Cardiac muscle cell (in vitro differentiated cells and primary cell): ENCODE results near the gene TEX54. TPM values are rescaled to one million over a fixed set of nuclear protein-coding genes. Genes with fewer than 3 reads are reported as not detected.

Experiments
- DNase-seq, 2 donors: peaks; one replicate each; pipeline versions ENCODE4 v3.0.0 to v3.0.0-alpha.2; 2010 to 2017; ENCODE audit warnings: low read depth in 1 of 2, low spot score in 1 of 2
- H3K27ac ChIP-seq: fragments of 200-600 bp; sonication (generic); 2 replicates; pipeline ENCODE4 v1.5.1; 2016
- H3K27me3 ChIP-seq: fragments of 200-600 bp; sonication (generic); 2 replicates; pipeline ENCODE4 v1.6.0; 2016; ENCODE audit warnings: control low read depth
- H3K36me3 ChIP-seq: fragments of 200-600 bp; sonication (generic); 2 replicates; pipeline ENCODE4 v1.5.1; 2016; ENCODE audit warnings: control low read depth
- H3K4me1 ChIP-seq: fragments of 200-600 bp; sonication (generic); 2 replicates; pipeline ENCODE4 v1.8.1; 2017; ENCODE audit warnings: low read depth, mild to moderate bottlenecking, mixed run types
- H3K4me3 ChIP-seq: fragments of 200-600 bp; sonication (generic); 2 replicates; pipeline ENCODE4 v1.5.1; 2016; ENCODE audit warnings: mild to moderate bottlenecking
- H3K9me3 ChIP-seq: fragments of 200-600 bp; sonication (generic); 2 replicates; pipeline ENCODE4 v1.5.1; 2017; ENCODE audit warnings: low read depth, mild to moderate bottlenecking, control low read depth
- CTCF ChIP-seq: IDR thresholded peaks from 2 replicates; pipeline ENCODE4 v1.5.1; 2012; ENCODE audit warnings: low read depth, mild to moderate bottlenecking, low read length
- polyA plus RNA-seq: library from polyadenylated mRNA; unstranded; fragments of >200 nt; fragmentation: Nextera tagmentation; extraction: Ambion mirVana; gene quantifications from 2 replicates; pipeline ENCODE4 v1.2.1, GENCODE V29; 2016
- total RNA-seq: library from RNA; depleted of rRNA; stranded (reverse); fragments of >200 nt; gene quantifications from 2 replicates; pipeline ENCODE4 v1.2.3, GENCODE V29; 2016

TEX54 gene
- total and polyA plus RNA-seq, 2 experiments from 2014 or later: 3.0 TPM; not detected in 1

- Histone ChIP-seq H3K9me3 (no peaks in the 10 kb centered on the region), H3K27me3 (no peaks in the 10 kb centered on the region), H3K27ac (no peak overlapping the region), H3K4me3 (no peak overlapping the region), H3K4me1 (no peaks in the 10 kb centered on the region), H3K36me3 (peaks cover 71% of the 10 kb centered on the region)
- no peak for TF ChIP-seq CTCF
- no peak for DNase-seq
Observed at GRCh38 chr11:62823677-62824076, 9.0 kb downstream of the TEX54 start.

- Histone ChIP-seq H3K36me3 (peaks cover 36% of the 10 kb centered on the region), H3K4me3 (no peak overlapping the region), H3K9me3 (no peaks in the 10 kb centered on the region), H3K27me3 (no peaks in the 10 kb centered on the region), H3K27ac (no peak overlapping the region), H3K4me1 (no peaks in the 10 kb centered on the region)
- no peak for TF ChIP-seq CTCF
- DNase-seq: no peak
Observed at GRCh38 chr11:62817129-62817528, 15.5 kb downstream of the TEX54 start.

GRCh38 chr11:62816557-62816956 is 16.1 kb downstream of the TEX54 start:
- peaks cover 30% of the 10 kb centered on the region for H3K36me3 ChIP-seq
- no peaks in the 10 kb centered on the region for H3K27me3 ChIP-seq
- no peak for TF ChIP-seq CTCF
- no peak for DNase-seq
- no peak overlapping the region for H3K27ac ChIP-seq
- H3K4me3 ChIP-seq: no peak overlapping the region
- no peaks in the 10 kb centered on the region for H3K4me1 ChIP-seq
- no peaks in the 10 kb centered on the region for H3K9me3 ChIP-seq

- H3K4me1 ChIP-seq: peaks cover 8% of the 10 kb centered on the region
- no peak overlapping the region for H3K4me3 ChIP-seq
- TF ChIP-seq CTCF: no peak
- no peak for DNase-seq
- no peak overlapping the region for H3K27ac ChIP-seq
- H3K9me3 ChIP-seq: no peaks in the 10 kb centered on the region
- H3K36me3 ChIP-seq: peaks cover 5% of the 10 kb centered on the region
- no peaks in the 10 kb centered on the region for H3K27me3 ChIP-seq
Observed at GRCh38 chr11:62811659-62812058, 21.0 kb downstream of the TEX54 start.

- peaks cover 17% of the 10 kb centered on the region for H3K4me1 ChIP-seq
- H3K27me3 ChIP-seq: no peaks in the 10 kb centered on the region
- H3K36me3 ChIP-seq: peaks cover 3% of the 10 kb centered on the region
- H3K4me3 ChIP-seq: no peak overlapping the region
- peak overlapping the region; percentile 3 for H3K27ac ChIP-seq
- H3K9me3 ChIP-seq: no peaks in the 10 kb centered on the region
- no peak for DNase-seq
- no peak for TF ChIP-seq CTCF
Observed at GRCh38 chr11:62810748-62811147, 21.9 kb downstream of the TEX54 start.

GRCh38 chr11:62806611-62807121 is 26.0 kb downstream of the TEX54 start:
- H3K4me3 ChIP-seq: no peak overlapping the region
- peaks cover 18% of the 10 kb centered on the region for H3K4me1 ChIP-seq
- peak; percentile 47 to 58 for DNase-seq
- H3K9me3 ChIP-seq: no peaks in the 10 kb centered on the region
- TF ChIP-seq CTCF: no peak
- peaks cover 13% of the 10 kb centered on the region for H3K36me3 ChIP-seq
- peak overlapping the region; percentile 93 for H3K27ac ChIP-seq
- H3K27me3 ChIP-seq: no peaks in the 10 kb centered on the region
